ENCODE data around the gene ERICH2. TPM values are rescaled to one million over a fixed set of nuclear protein-coding genes. Genes with fewer than 3 reads are reported as not detected.
"Not testable (repeated sequence)": the region's sequence is repeated elsewhere in the genome, so short reads cannot be mapped to it uniquely, and the experiment has no call there.

Gene ERICH2
- total and polyA plus RNA-seq, 2 donors, result 0.52 TPM; not detected in 1

- no peaks in the 10 kb centered on the region for H3K4me1 ChIP-seq (ENCODE audit: control insufficient read depth in 2 of 2, insufficient read depth in 2 of 2, low read length in 2 of 2)
- no peaks in the 10 kb centered on the region for H3K36me3 ChIP-seq (ENCODE audit: control insufficient read depth in 2 of 2, insufficient read depth in 2 of 2, low read length in 1 of 2)
- H3K4me3 ChIP-seq (ENCODE audit: low read length in 2 of 2), result no peak overlapping the region
- no peaks in the 10 kb centered on the region for H3K9me3 ChIP-seq (ENCODE audit: control insufficient read depth in 2 of 2, insufficient read depth in 1 of 2, low read length in 1 of 2)
- H3K27me3 ChIP-seq (ENCODE audit: control insufficient read depth in 2 of 2, insufficient read depth in 1 of 2, low read length in 1 of 2), result no peaks in the 10 kb centered on the region
- WGBS, result 83% methylated on average over 4 of the region's 4 CpGs
- H3K27ac ChIP-seq (ENCODE audit: low read depth in 1 of 2, low read length in 1 of 2), result no peak overlapping the region
- DNase-seq (ENCODE audit: low read depth in 6 of 9, low spot score in 9 of 9), result no peak
Observed at GRCh38 chr2:170747921-170748320, 22.3 kb upstream of the ERICH2 start.

DNA sequence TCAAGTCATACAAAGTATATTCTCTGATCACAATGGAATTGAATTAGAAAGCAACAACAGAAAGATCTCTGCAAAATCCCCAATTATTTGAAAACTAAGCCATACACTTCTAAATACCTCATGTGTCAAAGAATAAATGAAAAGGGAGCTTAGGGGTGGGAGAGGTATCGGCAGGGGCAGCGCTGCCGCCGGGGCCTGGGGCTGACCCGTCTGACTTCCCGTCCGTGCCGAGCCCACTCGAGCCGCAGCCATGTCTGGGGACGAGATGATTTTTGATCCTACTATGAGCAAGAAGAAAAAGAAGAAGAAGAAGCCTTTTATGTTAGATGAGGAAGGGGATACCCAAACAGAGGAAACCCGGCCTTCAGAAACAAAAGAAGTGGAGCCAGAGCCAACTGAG lies 18.6 kb upstream of the ERICH2 start:
- WGBS, result 98% methylated on average over 12 of the region's 12 CpGs
- not testable (repeated sequence) for H3K4me3 ChIP-seq (ENCODE audit: low read length in 2 of 2); H3K36me3 ChIP-seq (ENCODE audit: control insufficient read depth in 2 of 2, insufficient read depth in 2 of 2, low read length in 1 of 2); H3K27me3 ChIP-seq (ENCODE audit: control insufficient read depth in 2 of 2, insufficient read depth in 1 of 2, low read length in 1 of 2); H3K4me1 ChIP-seq (ENCODE audit: control insufficient read depth in 2 of 2, insufficient read depth in 2 of 2, low read length in 2 of 2); DNase-seq (ENCODE audit: low read depth in 6 of 9, low spot score in 9 of 9); H3K9me3 ChIP-seq (ENCODE audit: control insufficient read depth in 2 of 2, insufficient read depth in 1 of 2, low read length in 1 of 2); H3K27ac ChIP-seq (ENCODE audit: low read depth in 1 of 2, low read length in 1 of 2)

- Histone ChIP-seq H3K27ac (ENCODE audit: low read depth in 1 of 2, low read length in 1 of 2) (no peak overlapping the region), H3K9me3 (ENCODE audit: control insufficient read depth in 2 of 2, insufficient read depth in 1 of 2, low read length in 1 of 2) (no peaks in the 10 kb centered on the region), H3K4me1 (ENCODE audit: control insufficient read depth in 2 of 2, insufficient read depth in 2 of 2, low read length in 2 of 2) (no peaks in the 10 kb centered on the region), H3K36me3 (ENCODE audit: control insufficient read depth in 2 of 2, insufficient read depth in 2 of 2, low read length in 1 of 2) (no peaks in the 10 kb centered on the region), H3K4me3 (ENCODE audit: low read length in 2 of 2) (no peak overlapping the region), H3K27me3 (ENCODE audit: control insufficient read depth in 2 of 2, insufficient read depth in 1 of 2, low read length in 1 of 2) (no peaks in the 10 kb centered on the region)
- DNase-seq (ENCODE audit: low read depth in 6 of 9, low spot score in 9 of 9), result no peak
Observed at GRCh38 chr2:170761572-170761971, 8.6 kb upstream of the ERICH2 start.

DNA sequence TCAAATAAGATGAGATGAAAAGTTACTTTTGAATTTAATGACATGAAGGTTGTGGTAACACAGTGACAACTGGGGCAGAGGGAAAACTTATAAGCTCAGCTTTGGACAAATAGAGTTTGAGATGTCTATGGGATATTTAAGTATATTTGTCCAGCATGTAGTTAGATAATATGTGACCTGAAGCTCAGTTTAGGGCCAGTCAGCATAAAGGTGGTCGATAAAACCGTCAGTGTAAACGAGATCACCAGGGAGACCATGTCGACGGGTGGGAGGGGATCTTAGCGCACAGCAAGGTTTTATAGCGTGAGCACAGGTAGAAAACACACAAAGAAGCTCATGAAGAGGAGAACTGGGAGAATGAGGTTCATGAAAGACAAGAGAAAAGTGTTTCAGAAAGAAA lies 7.4 kb upstream of the ERICH2 start:
- 82% methylated on average over 7 of the region's 7 CpGs for WGBS

GRCh38 chr2:170763232-170763631 lies 6.9 kb upstream of the ERICH2 start:
- Histone ChIP-seq H3K27me3 (ENCODE audit: control insufficient read depth in 2 of 2, insufficient read depth in 1 of 2, low read length in 1 of 2) (no peaks in the 10 kb centered on the region), H3K36me3 (ENCODE audit: control insufficient read depth in 2 of 2, insufficient read depth in 2 of 2, low read length in 1 of 2) (no peaks in the 10 kb centered on the region), H3K4me1 (ENCODE audit: control insufficient read depth in 2 of 2, insufficient read depth in 2 of 2, low read length in 2 of 2) (no peaks in the 10 kb centered on the region), H3K27ac (ENCODE audit: low read depth in 1 of 2, low read length in 1 of 2) (no peak overlapping the region), H3K4me3 (ENCODE audit: low read length in 2 of 2) (no peak overlapping the region), H3K9me3 (ENCODE audit: control insufficient read depth in 2 of 2, insufficient read depth in 1 of 2, low read length in 1 of 2) (no peaks in the 10 kb centered on the region)
- WGBS, result 96% methylated on average over 4 of the region's 4 CpGs
- DNase-seq (ENCODE audit: low read depth in 6 of 9, low spot score in 9 of 9), result no peak

More for the DNA sequence above, 7.4 kb upstream of the ERICH2 start:
- no peak overlapping the region for H3K27ac ChIP-seq (ENCODE audit: low read depth in 1 of 2, low read length in 1 of 2)
- no peak overlapping the region for H3K4me3 ChIP-seq (ENCODE audit: low read length in 2 of 2)
- no peaks in the 10 kb centered on the region for H3K9me3 ChIP-seq (ENCODE audit: control insufficient read depth in 2 of 2, insufficient read depth in 1 of 2, low read length in 1 of 2)
- H3K4me1 ChIP-seq (ENCODE audit: control insufficient read depth in 2 of 2, insufficient read depth in 2 of 2, low read length in 2 of 2), result no peaks in the 10 kb centered on the region
- no peaks in the 10 kb centered on the region for H3K27me3 ChIP-seq (ENCODE audit: control insufficient read depth in 2 of 2, insufficient read depth in 1 of 2, low read length in 1 of 2)
- H3K36me3 ChIP-seq (ENCODE audit: control insufficient read depth in 2 of 2, insufficient read depth in 2 of 2, low read length in 1 of 2), result no peaks in the 10 kb centered on the region
- DNase-seq (ENCODE audit: low read depth in 6 of 9, low spot score in 9 of 9), result no peak

GRCh38 chr2:170764880-170765261 lies 5.3 kb upstream of the ERICH2 start:
- WGBS, result 66% methylated on average over 2 of the region's 2 CpGs
- Histone ChIP-seq H3K27ac (ENCODE audit: low read depth in 1 of 2, low read length in 1 of 2) (no peak overlapping the region), H3K36me3 (ENCODE audit: control insufficient read depth in 2 of 2, insufficient read depth in 2 of 2, low read length in 1 of 2) (no peaks in the 10 kb centered on the region), H3K4me3 (ENCODE audit: low read length in 2 of 2) (no peak overlapping the region), H3K4me1 (ENCODE audit: control insufficient read depth in 2 of 2, insufficient read depth in 2 of 2, low read length in 2 of 2) (no peaks in the 10 kb centered on the region), H3K9me3 (ENCODE audit: control insufficient read depth in 2 of 2, insufficient read depth in 1 of 2, low read length in 1 of 2) (no peaks in the 10 kb centered on the region), H3K27me3 (ENCODE audit: control insufficient read depth in 2 of 2, insufficient read depth in 1 of 2, low read length in 1 of 2) (peaks cover 0 to 5% of the 10 kb centered on the region in 2 donors)
- DNase-seq (ENCODE audit: low read depth in 6 of 9, low spot score in 9 of 9), result no peak

DNA sequence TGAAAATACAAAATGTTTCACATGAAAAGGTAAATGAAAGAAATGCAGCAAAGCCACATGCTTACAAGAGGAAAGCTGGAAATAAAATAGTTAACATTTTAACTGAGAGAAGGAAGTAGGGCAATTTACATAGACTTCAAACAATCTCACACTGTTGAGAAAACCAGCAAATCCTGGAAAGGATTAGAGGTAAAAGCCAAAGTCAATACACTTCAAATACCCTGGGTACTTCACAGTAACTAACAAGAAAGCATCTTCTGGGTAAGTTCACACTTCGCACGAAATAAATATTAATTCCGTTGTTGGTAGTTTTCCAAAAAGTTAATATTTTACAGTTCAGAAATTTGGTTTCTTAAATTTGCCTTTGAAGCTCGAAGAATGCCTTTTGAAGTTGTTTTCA lies 3.5 kb upstream of the ERICH2 start:
- H3K9me3 ChIP-seq (ENCODE audit: control insufficient read depth in 2 of 2, insufficient read depth in 1 of 2, low read length in 1 of 2), result peaks cover 0 to 5% of the 10 kb centered on the region in 2 donors
- H3K27me3 ChIP-seq (ENCODE audit: control insufficient read depth in 2 of 2, insufficient read depth in 1 of 2, low read length in 1 of 2), result peaks cover 13 to 20% of the 10 kb centered on the region in 2 donors
- H3K27ac ChIP-seq (ENCODE audit: low read depth in 1 of 2, low read length in 1 of 2), result no peak overlapping the region
- 76% methylated on average over 4 of the region's 4 CpGs for WGBS
- no peak overlapping the region for H3K4me3 ChIP-seq (ENCODE audit: low read length in 2 of 2)
- H3K36me3 ChIP-seq (ENCODE audit: control insufficient read depth in 2 of 2, insufficient read depth in 2 of 2, low read length in 1 of 2), result no peaks in the 10 kb centered on the region
- H3K4me1 ChIP-seq (ENCODE audit: control insufficient read depth in 2 of 2, insufficient read depth in 2 of 2, low read length in 2 of 2), result peaks cover 0 to 12% of the 10 kb centered on the region in 2 donors
- DNase-seq (ENCODE audit: low read depth in 6 of 9, low spot score in 9 of 9), result peak in 1 of 9 donors; percentile 21

- H3K9me3 ChIP-seq (ENCODE audit: control insufficient read depth in 2 of 2, insufficient read depth in 1 of 2, low read length in 1 of 2), result peaks cover 0 to 5% of the 10 kb centered on the region in 2 donors
- H3K4me1 ChIP-seq (ENCODE audit: control insufficient read depth in 2 of 2, insufficient read depth in 2 of 2, low read length in 2 of 2), result peaks cover 0 to 12% of the 10 kb centered on the region in 2 donors
- WGBS, result under 1% methylated on average over 82 of the region's 82 CpGs
- H3K4me3 ChIP-seq (ENCODE audit: low read length in 2 of 2), result peak overlapping the region; percentile 54 to 59
- peak in 8 of 9 donors; percentile 9 to 66 (median 34) for DNase-seq (ENCODE audit: low read depth in 6 of 9, low spot score in 9 of 9)
- H3K36me3 ChIP-seq (ENCODE audit: control insufficient read depth in 2 of 2, insufficient read depth in 2 of 2, low read length in 1 of 2), result no peaks in the 10 kb centered on the region
- H3K27ac ChIP-seq (ENCODE audit: low read depth in 1 of 2, low read length in 1 of 2), result no peak overlapping the region
- peaks cover 26 to 46% of the 10 kb centered on the region in 2 donors for H3K27me3 ChIP-seq (ENCODE audit: control insufficient read depth in 2 of 2, insufficient read depth in 1 of 2, low read length in 1 of 2)
Observed at GRCh38 chr2:170770606-170771420, 635 bp downstream of the ERICH2 start.

- Histone ChIP-seq H3K36me3 (ENCODE audit: control insufficient read depth in 2 of 2, insufficient read depth in 2 of 2, low read length in 1 of 2) (no peaks in the 10 kb centered on the region), H3K27me3 (ENCODE audit: control insufficient read depth in 2 of 2, insufficient read depth in 1 of 2, low read length in 1 of 2) (peaks cover 26 to 46% of the 10 kb centered on the region in 2 donors), H3K4me3 (ENCODE audit: low read length in 2 of 2) (peak overlapping the region; percentile 38 to 59), H3K4me1 (ENCODE audit: control insufficient read depth in 2 of 2, insufficient read depth in 2 of 2, low read length in 2 of 2) (peaks cover 0 to 12% of the 10 kb centered on the region in 2 donors), H3K27ac (ENCODE audit: low read depth in 1 of 2, low read length in 1 of 2) (no peak overlapping the region), H3K9me3 (ENCODE audit: control insufficient read depth in 2 of 2, insufficient read depth in 1 of 2, low read length in 1 of 2) (peaks cover 0 to 5% of the 10 kb centered on the region in 2 donors)
- peak in 1 of 9 donors; percentile 9 for DNase-seq (ENCODE audit: low read depth in 6 of 9, low spot score in 9 of 9)
- WGBS, result 14% methylated on average over 15 of the region's 15 CpGs
Observed at GRCh38 chr2:170771421-170771937, 1.3 kb downstream of the ERICH2 start.

Measured in thymus (tissue), 11 donors.